GM19035 (cell line): ENCODE data around the gene MAST4.

Experiments
- ATAC-seq: cut with Tn5 transposase; IDR thresholded peaks from one replicate; pipeline ENCODE4 v1.9.1; 2021; ENCODE audit not compliant: unreplicated experiment

The MAST4 gene

DNA sequence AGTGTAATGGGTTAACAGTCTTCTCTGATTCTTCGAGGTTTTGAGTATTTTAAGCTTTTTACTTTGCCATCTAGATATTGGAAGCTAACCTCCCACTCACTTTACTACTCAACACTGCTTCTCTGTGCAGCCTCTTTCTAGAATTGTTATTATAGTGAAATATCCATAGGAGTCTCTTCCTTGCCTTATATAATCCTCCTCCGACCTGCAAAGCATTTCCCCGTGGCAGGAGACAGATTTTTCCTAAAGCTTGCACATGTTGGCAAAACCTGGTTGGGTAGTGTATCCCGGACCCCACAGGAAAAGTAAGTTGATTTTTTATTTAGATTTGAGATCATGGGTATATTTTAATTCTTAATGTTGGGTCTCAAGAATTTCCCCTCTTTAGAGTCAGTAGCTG, 351.3 kb downstream of the MAST4 start:
- no peak for ATAC-seq

DNA sequence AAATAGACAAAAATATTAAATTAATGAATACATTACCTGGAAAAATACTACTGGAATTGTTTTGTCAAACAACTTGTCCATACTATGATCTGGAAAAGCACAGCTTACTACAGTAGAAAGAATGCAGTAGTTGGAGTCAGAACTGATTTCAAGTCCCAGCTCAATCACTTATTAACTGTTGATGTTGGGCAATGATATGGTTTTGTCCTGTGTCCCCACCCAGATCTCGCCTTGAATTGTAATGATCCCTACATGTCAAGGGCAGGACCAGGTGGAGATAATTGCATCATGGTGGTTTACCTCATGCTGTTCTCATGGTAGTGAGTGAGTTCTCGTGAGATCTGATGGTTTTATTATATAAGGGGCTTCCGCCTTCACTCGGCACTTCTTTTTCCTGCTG, 352.9 kb downstream of the MAST4 start:
- ATAC-seq, result no peak

DNA sequence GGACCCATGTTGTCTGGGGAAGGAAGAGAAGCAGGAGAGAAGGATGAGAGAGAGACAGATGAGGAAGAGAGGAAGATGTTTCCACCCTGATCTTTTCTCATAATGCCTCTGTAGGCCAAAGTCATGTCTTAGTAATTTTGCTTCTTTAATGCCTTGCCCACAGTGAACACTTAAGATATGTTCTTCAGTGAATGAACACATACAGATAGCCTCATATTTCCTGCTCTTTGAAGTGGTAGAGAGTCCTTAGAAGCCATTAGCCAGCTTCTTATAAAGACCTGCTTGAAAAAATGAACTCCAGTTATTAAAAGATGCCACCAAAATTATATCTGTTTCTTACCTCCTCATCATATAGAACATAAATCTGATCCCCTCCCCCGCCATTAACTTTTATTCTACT, 356.0 kb downstream of the MAST4 start:
- ATAC-seq, result no peak

DNA sequence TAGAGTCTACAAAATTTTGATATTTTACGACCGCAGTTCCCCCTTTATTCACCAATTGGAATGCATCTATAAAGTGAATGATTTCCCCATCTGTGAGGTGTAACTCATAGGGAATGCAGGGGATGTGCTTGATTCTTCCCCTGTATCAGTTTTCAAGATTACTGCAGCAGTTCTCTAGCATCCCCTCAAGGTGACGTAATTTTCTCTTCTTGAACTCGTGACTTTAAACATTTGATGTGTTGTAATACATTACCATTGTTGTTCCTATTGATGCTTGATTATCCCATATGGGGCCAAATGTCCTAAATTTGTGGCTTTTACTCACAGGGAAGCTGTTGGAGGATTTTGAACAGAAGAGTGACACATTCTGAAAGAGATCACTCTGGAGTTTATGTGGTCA, 360.2 kb downstream of the MAST4 start:
- no peak for ATAC-seq

DNA sequence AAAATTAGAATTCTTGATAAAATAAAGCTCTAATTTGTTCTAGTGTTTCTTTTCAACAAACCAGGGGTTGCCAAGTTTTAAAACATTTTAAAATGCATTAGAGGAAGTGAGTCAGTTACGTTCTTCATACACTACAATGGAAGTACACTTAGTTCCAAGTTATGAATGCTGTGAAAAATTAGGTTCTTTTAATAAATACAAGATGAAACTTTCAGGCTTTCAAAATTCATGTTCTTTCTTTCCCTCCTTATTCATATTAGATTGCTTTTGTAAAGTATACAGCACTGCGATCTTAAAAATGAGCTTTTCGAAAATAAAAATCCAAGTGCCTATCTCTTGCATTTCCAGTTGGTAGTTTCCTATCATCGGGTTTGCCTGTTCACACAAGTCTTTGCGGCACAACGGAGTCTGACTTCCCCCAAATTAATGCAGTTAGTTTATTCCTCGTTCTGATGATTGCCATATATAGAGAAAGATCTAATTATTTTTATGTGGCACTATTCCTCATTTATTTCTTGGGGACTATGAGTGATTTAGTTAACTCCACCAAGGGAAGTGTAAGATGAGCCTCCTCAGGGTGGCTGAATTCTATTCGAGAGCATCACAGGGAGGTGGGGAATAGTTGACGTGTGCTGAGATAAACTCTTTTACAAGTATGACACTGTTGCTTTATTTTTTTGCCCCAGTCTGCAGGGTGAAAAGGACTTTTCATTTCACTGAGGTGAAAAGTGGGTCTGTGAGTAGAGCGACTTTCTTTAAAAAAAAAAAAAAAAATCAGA, 362.2 kb downstream of the MAST4 start:
- no peak for ATAC-seq

DNA sequence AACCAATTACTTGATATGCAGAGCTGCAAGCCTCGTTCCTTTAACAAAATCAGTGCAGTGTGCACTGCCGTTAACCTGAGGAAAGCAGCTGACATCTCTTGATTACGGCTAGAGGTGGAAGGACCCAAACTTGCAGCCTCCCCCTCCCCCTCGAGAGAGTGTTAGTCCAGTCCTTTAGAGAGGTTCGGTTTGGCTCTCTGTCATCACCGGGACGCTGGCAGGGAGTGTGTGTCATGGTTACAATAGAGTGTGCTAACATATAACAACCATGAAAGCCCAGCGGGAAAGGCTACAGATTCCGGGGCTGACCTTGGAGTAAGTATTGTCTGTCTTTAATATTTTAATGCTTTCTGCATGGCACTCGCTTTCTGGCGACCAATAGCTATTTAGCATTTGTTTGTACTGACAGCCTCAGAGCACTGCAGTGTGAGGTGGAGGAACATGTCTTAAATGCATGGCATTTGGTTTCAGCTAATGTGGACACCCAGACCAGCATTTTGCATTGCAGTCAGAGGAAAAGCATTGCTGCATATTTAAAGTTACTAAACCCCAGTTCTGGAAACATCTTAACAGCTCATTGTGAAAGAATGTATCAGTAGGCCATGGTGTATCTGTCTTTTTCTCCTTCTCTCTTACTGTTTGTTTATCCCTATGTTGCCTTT, 362.9 kb downstream of the MAST4 start:
- ATAC-seq, result no peak

DNA sequence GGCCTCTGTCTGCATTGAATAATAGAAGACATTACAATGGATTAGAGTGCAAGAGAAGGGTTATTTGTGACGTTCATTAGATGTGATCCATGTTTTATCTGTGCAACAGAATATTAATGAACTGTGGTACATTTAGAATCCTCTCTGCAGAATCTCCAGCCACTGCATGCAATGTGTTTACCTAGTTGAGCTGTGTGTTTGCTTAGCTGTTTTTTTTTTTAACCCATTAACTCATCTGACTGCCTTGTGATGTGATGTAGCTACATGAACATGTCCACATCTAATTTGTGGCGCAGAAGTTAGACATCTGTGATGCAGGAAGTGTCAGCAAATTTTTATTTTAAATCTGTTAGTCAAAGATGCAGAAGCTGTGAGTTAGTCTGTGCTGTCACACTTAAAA, 363.5 kb downstream of the MAST4 start:
- no peak for ATAC-seq

DNA sequence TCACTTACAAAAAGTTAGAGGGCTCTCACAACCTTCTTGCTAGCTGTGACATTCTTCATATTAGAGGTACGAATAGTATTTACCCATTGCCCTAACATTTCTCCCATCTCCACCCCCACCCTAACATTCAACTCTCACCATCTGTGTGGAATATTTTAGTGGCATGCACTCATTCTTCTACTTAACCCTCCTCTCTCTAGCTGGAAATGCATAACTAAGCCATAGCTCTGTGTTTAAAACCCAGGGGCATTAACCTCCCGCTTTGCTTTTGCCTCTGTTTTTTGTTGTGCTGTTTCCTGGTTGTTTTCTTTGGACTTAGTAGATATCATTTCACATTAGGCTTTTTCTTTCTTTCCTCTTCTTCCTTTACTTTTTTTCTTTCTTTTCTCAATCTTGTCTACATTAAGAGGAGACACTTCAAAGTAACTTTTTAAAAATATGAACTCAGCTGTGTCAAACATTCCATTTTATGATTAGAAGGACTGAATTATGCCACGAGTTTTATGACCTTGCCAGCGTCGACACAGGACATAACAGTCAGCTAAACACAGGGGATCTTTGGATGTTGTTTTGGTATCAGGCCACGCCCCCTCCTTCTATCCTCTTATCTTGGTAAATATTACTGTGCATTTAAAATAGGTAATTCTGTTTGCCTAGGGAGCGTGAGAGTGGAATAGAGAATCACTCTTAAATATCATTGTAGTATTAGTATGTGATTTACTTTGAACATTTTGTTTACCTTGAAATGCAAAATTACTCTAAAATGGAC, 364.4 kb downstream of the MAST4 start:
- ATAC-seq, result no peak

DNA sequence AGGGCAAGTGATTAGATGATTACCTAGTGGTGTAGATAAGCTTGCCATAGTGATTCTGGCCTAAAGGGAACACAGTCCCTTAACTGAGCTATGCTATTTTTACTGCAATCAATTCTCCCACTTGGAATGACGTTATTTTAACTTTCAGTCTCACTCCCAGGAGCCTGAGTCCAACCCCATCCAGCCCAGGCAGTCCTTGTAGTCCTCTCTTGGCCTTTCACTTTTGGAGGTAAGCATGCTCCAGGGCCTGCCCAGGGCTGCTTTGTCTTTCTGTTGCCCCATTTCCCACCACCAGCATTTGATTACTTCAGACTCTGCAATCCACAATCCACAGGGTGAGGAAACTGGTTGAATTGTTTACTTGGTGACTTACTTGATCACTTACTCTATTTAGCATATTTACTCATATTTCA, 367.4 kb downstream of the MAST4 start:
- no peak for ATAC-seq

DNA sequence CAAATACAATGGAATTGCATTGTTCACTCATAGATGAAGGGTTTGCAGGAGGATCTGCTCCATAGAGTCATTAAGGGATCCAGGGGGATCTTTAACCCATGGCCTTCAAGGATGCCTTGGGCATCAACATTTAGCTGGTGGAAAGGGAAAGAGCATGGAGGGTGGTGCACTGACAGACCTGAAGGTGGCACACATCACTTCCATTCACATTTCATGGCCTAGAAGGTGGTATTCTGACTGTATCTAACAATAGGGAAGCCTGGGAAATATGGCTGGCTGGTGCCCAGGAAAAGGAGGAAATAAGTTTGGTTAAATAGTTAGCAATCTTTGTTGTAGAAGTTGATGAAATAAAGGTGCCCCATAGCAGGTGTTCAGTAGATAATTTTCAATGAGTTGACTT, 370.2 kb downstream of the MAST4 start:
- ATAC-seq, result no peak

DNA sequence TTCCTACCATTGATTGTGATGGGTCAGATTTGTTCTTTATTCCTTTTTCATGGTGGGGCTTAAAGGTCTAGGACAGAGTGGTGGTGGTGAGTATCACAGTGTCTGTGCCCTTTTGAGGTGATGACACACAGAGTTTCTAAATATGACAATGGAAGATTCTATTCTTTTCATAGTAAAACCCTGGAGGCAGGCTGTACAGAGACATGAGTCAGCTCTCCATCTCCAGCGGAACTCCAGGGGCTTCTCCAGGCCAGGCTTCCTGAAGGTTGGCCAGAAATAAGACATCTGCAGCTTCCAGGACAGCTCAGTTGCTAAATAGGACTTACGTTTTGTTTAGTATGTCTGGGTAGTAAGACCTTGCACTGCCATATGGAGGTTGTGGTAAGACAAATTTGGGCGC, 370.9 kb downstream of the MAST4 start:
- no peak for ATAC-seq

DNA sequence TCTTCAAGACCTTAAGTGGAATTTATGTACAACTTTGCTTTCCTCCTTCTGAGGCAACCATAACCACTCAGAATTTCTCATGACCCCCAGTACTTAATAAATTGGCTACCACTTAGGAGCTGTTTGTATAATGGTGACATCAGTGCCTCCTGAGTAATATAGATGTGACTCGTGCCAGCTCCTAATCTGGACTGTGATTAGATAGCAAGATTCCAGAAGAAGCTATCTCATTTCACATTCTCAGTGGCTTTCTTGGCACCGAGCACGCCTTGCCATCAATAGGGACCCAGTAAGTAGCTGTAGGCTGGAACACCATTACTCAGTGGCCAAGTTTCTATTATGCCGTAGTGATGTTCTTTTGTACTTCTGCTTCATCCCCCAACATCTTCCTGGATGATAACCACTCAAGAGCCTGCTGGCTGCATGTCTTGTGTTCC, 371.7 kb downstream of the MAST4 start:
- ATAC-seq, result no peak

DNA sequence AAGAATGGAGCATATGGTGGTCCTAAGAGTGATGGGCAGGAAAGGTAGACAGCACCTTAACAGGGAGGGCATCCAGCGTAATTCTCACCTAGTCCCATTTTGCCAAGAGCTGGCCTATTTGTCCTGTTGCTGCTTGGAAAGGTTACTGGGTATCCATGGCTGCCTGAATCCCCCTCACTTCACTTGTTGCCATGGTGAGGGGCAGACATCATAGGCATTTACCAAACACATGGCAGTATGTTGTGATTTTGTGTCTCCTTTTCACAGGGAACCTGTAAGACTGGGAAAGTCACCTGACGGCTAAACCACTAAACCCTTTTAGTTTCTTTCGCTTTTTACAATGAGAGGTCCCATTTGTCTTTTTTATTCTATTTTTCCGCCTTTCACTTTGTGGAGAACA, 373.3 kb downstream of the MAST4 start:
- ATAC-seq, result no peak

DNA sequence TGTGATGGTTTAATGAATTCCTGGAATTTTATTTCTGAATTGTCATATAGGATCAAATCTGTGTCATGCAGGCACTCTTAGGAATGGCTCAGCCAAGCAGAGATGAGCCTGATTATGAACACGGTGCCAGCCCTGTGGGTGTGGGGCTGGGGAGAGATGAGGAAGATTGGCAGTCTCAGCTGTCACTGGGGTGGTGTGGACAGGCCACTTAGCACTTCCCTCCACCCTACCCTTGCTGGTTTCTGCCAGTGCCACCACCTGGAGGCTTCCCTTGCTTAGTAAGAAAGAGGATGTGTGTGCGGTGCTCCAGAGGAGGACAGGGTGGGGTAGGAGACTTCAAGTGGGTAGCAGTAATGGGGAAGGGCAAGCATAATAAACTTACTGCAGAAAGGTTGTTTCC, 373.8 kb downstream of the MAST4 start:
- no peak for ATAC-seq

DNA sequence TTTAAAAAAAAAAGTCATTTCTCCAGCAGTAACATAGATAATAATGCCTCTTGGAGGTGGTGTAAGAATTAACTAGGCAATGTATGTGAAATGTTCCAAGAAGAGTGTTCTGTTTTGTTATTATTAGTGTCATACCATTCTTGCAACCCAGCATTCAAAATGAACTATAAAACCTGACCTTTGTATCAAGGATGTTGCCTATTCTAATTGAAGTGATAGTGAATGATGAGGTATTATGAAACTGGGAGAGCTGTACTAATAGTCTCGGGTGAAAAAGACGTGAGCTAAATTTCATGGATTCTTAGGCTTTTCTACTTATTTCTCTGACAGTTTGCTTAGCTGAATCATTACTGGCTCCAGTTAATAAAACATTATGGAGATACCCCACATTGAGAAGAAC, 375.8 kb downstream of the MAST4 start:
- no peak for ATAC-seq

DNA sequence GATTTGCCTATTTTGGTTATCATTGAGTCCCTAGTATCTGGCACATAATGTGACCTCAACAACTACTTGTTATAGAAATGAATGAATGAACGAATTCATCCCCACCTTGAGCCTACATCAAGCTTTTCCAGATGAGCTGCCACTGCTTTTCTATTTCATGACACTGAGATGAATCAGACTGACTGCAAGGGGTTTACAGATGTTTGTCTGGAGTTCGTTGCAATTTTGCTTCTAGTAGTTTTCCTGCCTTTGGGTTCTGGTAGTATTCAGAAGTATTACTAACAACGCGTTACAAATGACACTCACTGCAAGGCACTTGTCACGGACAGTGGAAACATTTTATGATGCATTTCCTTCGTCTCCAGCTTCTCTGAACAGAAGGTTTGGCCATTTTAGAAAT, 378.1 kb downstream of the MAST4 start:
- ATAC-seq, result no peak

DNA sequence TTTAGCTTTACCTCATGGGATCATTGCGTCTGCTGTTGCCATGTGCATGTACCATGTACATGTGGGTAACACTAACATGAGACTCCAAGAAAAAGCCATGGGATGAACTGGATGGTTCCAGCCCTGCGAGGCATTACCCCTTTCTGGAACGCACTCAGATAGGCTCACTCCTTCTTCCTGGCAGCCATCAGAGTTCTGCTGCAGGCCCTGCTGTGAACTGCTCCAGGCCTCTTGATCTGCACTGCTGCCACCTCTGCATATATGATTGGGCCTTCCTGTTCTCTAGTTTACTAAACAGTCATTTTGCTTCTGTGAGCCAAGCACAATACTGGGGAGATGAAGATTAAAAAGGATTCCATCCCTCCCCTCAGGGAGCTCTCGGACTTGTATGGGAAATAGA, 379.9 kb downstream of the MAST4 start:
- ATAC-seq, result no peak

DNA sequence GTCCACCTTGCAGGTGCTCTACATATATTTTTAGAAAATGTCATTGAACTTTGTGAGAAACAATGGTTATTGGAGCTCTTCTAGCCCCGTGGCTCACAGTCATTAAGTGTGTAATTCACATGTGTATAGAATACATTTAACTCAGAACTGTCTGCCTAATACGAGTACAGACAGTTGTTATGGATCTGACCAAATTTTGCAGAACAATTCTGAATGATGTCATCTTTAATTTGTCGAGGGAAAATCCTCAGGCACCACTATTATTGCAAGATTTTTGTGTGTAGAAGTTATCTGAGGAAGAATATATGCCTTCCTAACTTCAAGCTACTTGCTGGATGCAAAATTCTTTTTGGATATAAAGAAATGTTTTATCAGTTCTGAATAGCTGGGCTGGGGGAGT, 383.5 kb downstream of the MAST4 start:
- ATAC-seq, result no peak

DNA sequence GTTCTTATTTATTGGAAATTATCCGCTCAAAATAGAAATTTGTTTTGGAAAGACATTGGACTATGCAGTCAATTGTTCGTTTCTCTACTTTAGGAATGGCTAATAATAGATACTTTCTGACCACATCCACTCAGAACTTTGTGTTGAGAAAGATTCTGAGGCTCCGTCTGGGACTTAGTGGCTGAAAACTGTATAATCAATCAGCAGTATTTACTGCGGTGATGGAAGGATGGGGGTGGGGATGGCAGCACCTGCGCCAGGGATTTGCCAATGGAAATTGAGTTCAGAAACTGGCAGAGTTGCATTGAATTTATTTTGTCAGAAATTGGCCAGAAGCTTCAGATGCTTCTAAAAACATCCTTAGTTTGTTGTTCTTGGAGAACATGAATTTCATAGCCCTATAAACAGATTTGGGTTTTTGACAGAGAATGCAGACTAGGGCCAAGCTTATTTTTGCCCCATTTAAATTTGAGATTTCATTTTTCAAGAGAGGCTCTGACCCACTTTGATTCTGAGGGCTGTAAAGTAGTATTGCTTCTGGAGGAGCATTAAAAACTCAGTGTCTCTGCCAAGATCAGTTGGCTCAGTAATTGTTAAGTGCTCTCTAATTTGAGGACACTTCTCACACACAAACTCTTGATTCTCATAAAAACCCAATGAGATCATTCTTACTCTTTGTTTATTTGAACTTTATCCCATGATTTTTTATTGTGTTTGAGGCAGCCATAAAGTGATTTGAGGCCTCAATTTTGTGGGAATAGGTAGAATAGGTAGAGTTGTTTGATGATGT, 385.3 kb downstream of the MAST4 start:
- ATAC-seq, result no peak

DNA sequence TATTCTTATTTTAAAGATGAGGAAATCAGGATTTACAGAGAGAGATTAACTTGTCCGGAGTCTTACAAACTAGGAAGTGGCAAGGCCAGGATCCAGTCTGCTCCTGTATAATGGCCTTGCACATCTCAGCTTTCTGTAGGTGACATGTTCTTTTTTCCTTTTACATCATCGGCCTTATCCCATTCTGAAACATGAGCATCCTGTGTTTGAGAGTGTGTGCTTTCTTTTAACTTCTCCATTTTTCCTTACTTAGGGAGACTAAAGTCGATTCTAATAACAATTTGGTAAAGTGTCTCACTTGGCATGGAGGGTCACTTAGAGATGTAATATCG, 385.8 kb downstream of the MAST4 start:
- no peak for ATAC-seq

DNA sequence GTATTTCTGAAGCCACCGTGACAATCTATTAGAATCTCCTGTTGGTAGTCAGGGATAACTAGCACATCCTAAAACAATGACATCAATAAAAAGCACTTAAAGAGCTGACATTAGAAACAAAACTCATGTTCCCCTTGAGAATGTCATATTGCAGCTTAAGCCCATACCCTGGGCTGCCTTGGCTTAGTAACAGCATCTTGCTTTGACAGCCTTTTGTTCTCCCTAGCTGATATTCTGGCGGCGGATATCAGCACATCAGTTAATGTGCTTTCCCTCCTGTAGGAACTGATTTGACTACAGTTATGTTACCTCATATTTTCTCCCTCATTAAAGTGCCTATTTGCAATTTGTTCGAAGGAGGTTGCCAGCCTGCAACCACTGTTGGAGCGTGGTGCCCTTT, 386.3 kb downstream of the MAST4 start:
- no peak for ATAC-seq
